GM19455 (cell line): ENCODE data around the gene ANKUB1.

Experiments
- ATAC-seq: cut with Tn5 transposase; IDR thresholded peaks from one replicate; pipeline ENCODE4 v1.9.1; 2021; ENCODE audit not compliant: unreplicated experiment

The ANKUB1 gene

DNA sequence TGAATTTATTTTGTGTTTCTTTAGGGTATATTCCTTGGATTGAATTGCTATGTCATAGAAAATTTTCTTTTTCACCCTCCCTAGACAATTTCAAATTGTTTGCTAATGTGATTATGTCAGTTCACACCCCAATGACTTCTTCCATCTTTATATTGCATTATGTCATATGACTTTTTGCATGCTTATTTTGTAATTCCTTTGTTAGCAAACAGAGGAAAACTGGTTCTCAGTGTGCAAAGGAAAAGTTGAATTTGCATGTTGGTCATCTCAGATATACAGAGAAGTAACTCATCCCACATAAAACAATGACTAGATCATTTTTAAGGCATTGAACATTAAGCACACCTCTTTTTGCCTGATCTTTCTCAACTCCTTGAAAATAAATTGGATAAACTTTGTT, 17.3 kb upstream of the ANKUB1 start:
- ATAC-seq: no peak

DNA sequence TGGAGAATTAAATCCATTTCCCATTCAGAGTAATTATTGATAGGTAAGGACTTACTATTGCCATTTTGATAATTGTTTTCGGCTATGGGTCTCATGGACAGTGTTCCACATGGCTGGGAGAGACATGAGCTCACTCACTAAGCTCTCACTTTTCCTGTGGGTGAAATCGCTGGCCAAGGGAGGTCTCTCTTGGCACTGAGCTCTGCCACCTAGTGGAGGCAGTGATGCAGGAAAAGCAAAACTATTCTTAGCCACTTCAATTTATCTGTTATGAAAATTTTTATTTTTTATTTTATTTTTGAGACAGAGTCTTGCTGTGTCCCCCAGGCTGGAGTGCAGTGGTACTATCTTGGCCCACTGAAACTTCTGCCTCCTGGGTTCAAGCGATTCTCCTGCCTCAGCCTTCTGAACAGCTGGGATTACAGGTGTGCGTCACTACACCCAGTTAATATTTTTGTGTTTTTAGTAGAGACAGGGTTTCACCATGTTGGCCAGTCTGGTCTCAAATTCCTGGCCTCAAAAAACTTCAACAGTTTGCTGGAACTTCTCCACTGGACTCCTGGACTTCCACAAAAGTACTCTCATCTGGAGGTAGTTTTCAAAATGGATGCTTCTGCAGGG, 16.0 kb upstream of the ANKUB1 start:
- no peak for ATAC-seq

GRCh38 chr3:149806171-149806778, 13.9 kb upstream of the ANKUB1 start:
- no peak for ATAC-seq

DNA sequence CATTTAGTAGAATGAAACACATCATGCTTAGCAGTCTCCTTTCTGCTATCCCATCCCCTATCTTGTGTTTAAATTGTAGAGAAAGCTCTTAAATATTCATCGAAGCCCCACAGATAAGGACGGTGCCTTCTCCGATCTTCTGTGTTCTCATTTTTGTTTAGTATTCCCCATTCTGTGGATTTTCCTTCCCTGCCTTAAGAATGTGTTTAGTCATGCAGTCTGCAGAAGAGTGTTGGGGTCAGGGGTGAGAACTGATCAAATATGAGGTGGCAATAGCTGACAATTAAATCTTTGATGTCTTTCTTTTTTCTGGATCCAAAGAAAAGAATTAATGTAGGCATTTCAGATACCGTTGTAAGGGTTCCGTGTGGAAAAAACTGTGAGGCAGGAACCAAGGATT, 9.3 kb upstream of the ANKUB1 start:
- no peak for ATAC-seq

DNA sequence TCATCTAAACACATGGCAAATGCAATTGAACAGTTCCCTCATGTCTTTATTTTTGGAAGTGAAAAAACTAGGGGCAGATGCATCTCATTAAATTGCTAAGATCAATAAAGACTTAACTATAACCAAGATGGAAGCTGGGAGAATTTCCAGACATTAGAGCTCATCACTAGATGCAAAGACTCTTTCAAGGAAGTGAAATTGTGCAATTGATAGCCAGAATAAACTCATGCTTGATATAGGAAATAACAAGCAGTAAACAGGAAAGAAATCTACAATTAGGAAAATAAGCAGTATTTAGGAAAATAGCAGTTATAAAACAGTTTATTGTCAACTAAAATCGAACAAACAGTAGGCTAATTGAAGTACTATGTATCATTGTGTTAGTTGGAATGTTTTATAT, 8.8 kb upstream of the ANKUB1 start:
- ATAC-seq: no peak

DNA sequence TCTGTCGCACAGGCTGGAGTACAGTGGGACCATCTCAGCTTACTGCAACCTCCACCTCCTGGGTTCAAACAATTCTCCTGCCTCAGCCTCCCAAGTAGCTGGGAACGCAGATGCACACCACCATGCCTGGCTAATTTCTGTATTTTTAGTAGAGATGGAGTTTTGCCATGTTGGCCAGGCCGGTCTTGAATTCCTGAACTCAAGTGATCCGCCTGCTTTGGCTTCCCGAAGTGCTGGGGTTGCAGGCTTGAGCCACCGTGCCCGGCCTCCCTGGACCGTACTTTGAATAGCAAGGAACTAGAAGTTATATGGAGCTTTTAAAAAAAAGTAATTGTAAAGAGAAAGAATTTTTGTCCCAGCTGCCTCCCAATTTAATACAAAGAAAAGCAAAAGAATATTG, 8.3 kb upstream of the ANKUB1 start:
- ATAC-seq: no peak

DNA sequence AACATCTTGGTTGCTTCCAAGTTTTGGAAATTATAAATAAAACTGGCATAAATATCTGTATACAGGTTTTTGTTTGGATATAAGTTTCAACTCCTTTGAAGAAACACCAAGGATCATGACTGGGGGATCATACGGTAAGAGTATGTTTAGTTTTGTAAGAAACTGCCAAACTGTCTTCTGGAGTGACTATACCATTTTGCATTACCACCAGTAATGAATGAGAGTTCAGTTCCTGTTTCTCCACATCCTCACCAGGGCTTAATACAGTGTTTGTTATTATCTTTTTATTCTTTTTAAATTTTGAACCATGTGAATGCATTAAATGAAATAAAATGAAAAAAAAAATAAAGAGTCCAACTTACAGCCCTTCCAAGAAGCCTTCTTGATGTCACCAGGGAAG, 3.7 kb upstream of the ANKUB1 start:
- no peak for ATAC-seq

- ATAC-seq: no peak
These were observed 1.7 kb downstream of the ANKUB1 start for GRCh38 chr3:149790698-149791097.

GRCh38 chr3:149790268-149790667, 2.1 kb downstream of the ANKUB1 start:
- no peak for ATAC-seq

DNA sequence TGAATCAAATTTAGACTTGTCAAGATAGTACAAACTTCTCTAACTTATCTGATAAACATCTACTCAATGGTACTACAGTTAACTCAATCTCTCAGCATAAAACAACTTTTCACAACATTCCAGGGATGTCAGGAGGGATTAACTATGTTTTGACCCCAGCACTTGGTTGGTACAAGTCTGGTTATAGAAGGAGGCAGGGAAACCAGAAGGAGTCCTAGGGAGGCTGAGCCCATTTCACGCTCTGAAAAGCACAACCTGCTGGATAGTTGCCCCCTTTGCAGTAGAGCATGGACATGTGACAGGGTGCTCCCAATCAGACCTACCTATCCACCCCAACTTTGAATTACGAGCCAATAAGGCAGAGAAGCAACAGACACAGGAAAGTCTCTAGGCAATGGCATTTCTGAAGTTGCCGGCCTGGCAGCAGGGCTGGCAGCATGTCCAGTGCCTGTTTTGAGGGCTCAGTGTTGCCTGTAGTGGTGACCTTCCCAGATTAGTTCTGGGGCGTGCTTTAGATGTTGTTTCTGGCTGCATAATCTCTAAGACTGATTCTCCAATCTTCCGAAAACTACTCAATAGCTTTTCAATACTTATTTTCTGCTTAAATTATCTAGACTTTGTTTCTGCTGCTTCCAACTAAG, 8.2 kb downstream of the ANKUB1 start:
- ATAC-seq: no peak

- no peak for ATAC-seq
These were observed 8.8 kb downstream of the ANKUB1 start for GRCh38 chr3:149783576-149783975.

GRCh38 chr3:149781741-149782140, 10.6 kb downstream of the ANKUB1 start:
- ATAC-seq: no peak

- ATAC-seq: no peak
These were observed 11.1 kb downstream of the ANKUB1 start for GRCh38 chr3:149781211-149781610.

- no peak for ATAC-seq
These were observed 14.7 kb downstream of the ANKUB1 start for GRCh38 chr3:149777414-149778214.

- ATAC-seq: no peak
These were observed 16.2 kb downstream of the ANKUB1 start for GRCh38 chr3:149776170-149776569.

GRCh38 chr3:149772861-149773260, 19.5 kb downstream of the ANKUB1 start:
- ATAC-seq: no peak

DNA sequence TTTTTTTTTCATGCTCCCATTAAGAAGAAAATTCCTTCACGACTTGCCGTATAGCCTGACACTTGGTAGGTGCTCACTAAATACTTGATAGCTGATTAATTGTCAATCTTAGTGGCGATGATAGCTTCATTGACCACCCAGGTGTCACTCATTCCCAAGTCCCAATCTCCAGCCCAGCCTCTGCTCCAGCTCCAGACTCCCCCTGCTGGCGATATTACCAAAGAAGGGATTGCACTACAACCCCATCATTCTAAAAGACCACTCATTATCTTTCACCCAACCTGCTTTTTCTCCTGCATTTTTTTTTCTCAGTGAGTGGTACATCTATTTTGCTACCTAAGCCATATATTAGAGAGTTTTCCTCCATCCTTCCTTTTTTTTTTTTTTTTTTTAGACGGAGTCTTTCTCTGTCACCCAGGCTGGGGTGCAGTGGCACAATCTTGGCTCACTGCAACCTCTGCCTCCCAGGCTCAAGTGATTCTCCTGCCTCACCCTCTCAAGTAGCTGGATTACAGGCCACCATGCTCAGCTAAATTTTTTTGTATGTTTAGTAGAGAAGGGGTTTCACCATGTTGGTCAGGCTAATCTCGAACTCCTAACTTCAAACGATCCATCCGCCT, 20.6 kb downstream of the ANKUB1 start:
- no peak for ATAC-seq

- ATAC-seq: no peak
These were observed 22.1 kb downstream of the ANKUB1 start for GRCh38 chr3:149770246-149770645.

DNA sequence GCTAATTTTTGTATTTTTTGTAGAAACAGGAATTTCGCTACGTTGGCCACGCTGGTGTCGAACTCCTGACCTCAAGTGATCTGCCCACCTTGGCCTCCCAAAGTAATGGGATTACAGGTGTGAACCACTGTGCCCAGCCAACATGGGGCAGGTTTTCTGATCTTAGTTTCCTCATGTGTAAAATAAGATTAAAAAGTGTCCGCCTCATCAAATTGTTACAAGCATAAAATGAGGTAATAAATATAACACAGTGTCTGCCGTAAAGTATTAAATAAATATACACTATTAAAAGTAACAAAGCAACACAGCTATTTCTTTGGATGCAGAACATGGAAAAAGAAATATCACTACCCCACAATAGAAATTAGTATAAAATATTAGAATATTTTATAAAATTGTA, 23.6 kb downstream of the ANKUB1 start:
- ATAC-seq: no peak

GRCh38 chr3:149767720-149768119, 24.6 kb downstream of the ANKUB1 start:
- no peak for ATAC-seq

GRCh38 chr3:149765762-149766334, 26.5 kb downstream of the ANKUB1 start:
- ATAC-seq: no peak
